WERI-Rb-1 (cell line): Measurements from ENCODE around the gene RAPH1.

ENCODE experiments used
- DNase-seq: peaks from one replicate; pipeline ENCODE4 v3.0.0-alpha.2; 2020
- H3K27ac ChIP-seq: fragments of 250-450 bp; sonication (Bioruptor Pico); 2 replicates; pipeline ENCODE4 v1.5.1; 2020; ENCODE audit warnings: mild to moderate bottlenecking, moderate library complexity
- H3K27me3 ChIP-seq: fragments of 250-450 bp; sonication (Bioruptor Pico); 2 replicates; pipeline ENCODE4 v1.5.1; 2021; ENCODE audit warnings: mild to moderate bottlenecking, low read depth, moderate library complexity; ENCODE audit not compliant: insufficient read depth, severe bottlenecking
- H3K36me3 ChIP-seq: fragments of 250-450 bp; sonication (Bioruptor Pico); 2 replicates; pipeline ENCODE4 v1.5.1; 2020; ENCODE audit warnings: mild to moderate bottlenecking, moderate library complexity
- H3K4me3 ChIP-seq: 2 replicates; pipeline ENCODE4 v1.5.1; 2011; ENCODE audit warnings: low read depth, mild to moderate bottlenecking, control low read depth, low read length
- H3K9me3 ChIP-seq: fragments of 250-450 bp; sonication (Bioruptor Pico); 2 replicates; pipeline ENCODE4 v1.5.1; 2021; ENCODE audit warnings: mild to moderate bottlenecking, moderate library complexity; ENCODE audit not compliant: severe bottlenecking
- CTCF ChIP-seq: IDR thresholded peaks from 2 replicates; pipeline ENCODE4 v1.5.1; 2011; ENCODE audit warnings: low read depth, mild to moderate bottlenecking, control low read depth, inconsistent platforms, low read length

The RAPH1 gene

GRCh38 chr2:203489531-203489930 is 45.6 kb downstream of the RAPH1 start:
- H3K36me3 ChIP-seq, result peaks cover 14% of the 10 kb centered on the region
- no peaks in the 10 kb centered on the region for H3K9me3 ChIP-seq

GRCh38 chr2:203484266-203485112 is 50.6 kb downstream of the RAPH1 start:
- no peak overlapping the region for H3K4me3 ChIP-seq
- no peaks in the 10 kb centered on the region for H3K27me3 ChIP-seq
- H3K9me3 ChIP-seq, result no peaks in the 10 kb centered on the region
- no peak overlapping the region for H3K27ac ChIP-seq
- H3K36me3 ChIP-seq, result peaks cover 2% of the 10 kb centered on the region
- peak; percentile 20 for DNase-seq
- peak; percentile 58 for TF ChIP-seq CTCF

More at GRCh38 chr2:203489531-203489930, 45.6 kb downstream of the RAPH1 start:
- Histone ChIP-seq H3K27me3 (no peaks in the 10 kb centered on the region), H3K27ac (no peak overlapping the region), H3K4me3 (no peak overlapping the region)
- no peak for TF ChIP-seq CTCF
- DNase-seq, result no peak

DNA sequence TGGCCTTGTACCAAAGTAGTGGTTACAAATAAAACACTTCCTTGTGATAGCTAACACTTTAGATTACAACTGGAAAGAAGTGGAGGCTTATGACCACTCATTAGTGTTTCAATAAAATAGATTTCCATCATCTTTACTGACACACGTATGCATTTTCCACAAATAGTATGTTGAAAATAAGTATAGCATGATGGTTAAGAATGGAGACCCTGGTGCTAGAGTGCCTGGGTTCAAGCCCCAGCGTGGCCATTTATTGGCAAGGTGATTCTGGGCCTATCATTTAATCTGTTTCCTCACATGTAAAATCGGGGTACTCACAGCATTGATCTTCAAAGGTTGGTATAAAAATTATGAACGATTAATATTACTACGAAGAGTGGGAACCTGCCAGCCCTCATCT is 54.5 kb downstream of the RAPH1 start:
- no peak overlapping the region for H3K4me3 ChIP-seq
- no peaks in the 10 kb centered on the region for H3K27me3 ChIP-seq
- DNase-seq, result no peak
- TF ChIP-seq CTCF, result no peak
- H3K27ac ChIP-seq, result no peak overlapping the region
- no peaks in the 10 kb centered on the region for H3K9me3 ChIP-seq
- no peaks in the 10 kb centered on the region for H3K36me3 ChIP-seq

GRCh38 chr2:203476881-203477280 is 58.2 kb downstream of the RAPH1 start:
- Histone ChIP-seq H3K27ac (no peak overlapping the region), H3K27me3 (no peaks in the 10 kb centered on the region), H3K4me3 (no peak overlapping the region), H3K9me3 (no peaks in the 10 kb centered on the region), H3K36me3 (no peaks in the 10 kb centered on the region)
- no peak for TF ChIP-seq CTCF
- DNase-seq, result no peak

DNA sequence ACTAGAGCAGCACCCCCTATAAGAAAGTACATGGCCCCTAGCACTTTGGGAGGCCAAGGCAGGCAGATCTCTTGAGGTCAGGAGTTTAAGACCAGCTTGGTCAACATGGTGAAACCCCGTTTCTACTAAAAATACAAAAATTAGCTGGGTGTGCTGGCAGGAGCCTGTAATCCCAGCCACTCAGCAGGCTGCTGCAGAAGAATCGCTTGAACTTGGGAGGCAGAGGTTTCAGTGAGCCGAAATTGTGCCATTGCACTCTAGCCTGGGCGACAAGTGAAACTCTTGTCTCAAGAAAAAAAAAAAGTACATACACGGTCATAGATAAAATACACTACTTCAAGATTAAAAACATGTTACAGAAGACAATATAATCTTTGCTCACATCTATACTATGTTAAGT is 63.8 kb downstream of the RAPH1 start:
- Histone ChIP-seq H3K4me3 (no peak overlapping the region), H3K9me3 (no peaks in the 10 kb centered on the region), H3K27me3 (no peaks in the 10 kb centered on the region), H3K27ac (no peak overlapping the region), H3K36me3 (no peaks in the 10 kb centered on the region)
- no peak for DNase-seq
- TF ChIP-seq CTCF, result no peak

DNA sequence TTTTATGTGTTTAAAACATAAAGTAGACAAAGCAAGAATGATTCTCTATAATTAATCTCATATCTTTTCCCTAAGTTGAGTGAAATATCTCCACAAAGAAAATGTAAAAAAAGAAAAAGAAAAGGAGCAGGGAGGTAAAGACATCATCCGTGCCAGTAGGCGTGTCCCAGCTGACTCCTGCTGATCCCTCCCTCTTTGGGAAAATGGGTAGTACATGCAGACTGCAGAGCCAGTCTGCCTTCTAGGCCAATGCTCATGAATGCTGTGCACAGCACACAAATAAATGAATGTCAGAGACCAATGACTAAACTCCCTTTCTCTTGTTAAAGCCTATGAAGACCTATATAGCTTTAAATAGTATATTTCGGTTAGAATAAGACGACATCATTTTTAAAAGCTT is 64.7 kb downstream of the RAPH1 start:
- no peaks in the 10 kb centered on the region for H3K27me3 ChIP-seq
- H3K9me3 ChIP-seq, result no peaks in the 10 kb centered on the region
- H3K36me3 ChIP-seq, result no peaks in the 10 kb centered on the region
- no peak overlapping the region for H3K4me3 ChIP-seq
- TF ChIP-seq CTCF, result no peak
- no peak for DNase-seq
- no peak overlapping the region for H3K27ac ChIP-seq
